ACC112 (cell line): Measurements from ENCODE around the gene GRM8.

ENCODE experiments used
- H2AFZ ChIP-seq: fragments of 200-600 bp; sonication (generic); one replicate; pipeline ENCODE4 v1.6.0; 2017; ENCODE audit warnings: antibody characterized with exemption, low read length; ENCODE audit not compliant: unreplicated experiment
- H3K27ac ChIP-seq: fragments of 200-600 bp; sonication (generic); 2 replicates; pipeline ENCODE4 v1.5.1; 2014; ENCODE audit warnings: low read depth, mild to moderate bottlenecking, antibody characterized with exemption, low read length, moderate library complexity
- H3K27me3 ChIP-seq: fragments of 200-600 bp; sonication (generic); 2 replicates; pipeline ENCODE4 v1.6.1; 2014; ENCODE audit warnings: mild to moderate bottlenecking, antibody characterized with exemption, low read length, moderate library complexity, mixed read lengths; ENCODE audit not compliant: insufficient read depth
- H3K36me3 ChIP-seq: fragments of 200-600 bp; sonication (generic); 2 replicates; pipeline ENCODE4 v1.6.1; 2016; ENCODE audit warnings: mild to moderate bottlenecking, antibody characterized with exemption, low read length, moderate library complexity, mixed read lengths; ENCODE audit not compliant: insufficient read depth
- H3K4me1 ChIP-seq: fragments of 200-600 bp; sonication (generic); one replicate; pipeline ENCODE4 v1.6.1; 2016; ENCODE audit warnings: low read length, mixed read lengths; ENCODE audit not compliant: insufficient read depth, unreplicated experiment, control insufficient read depth
- H3K4me3 ChIP-seq: fragments of 200-600 bp; sonication (generic); 2 replicates; pipeline ENCODE4 v1.5.1; 2014; ENCODE audit warnings: mild to moderate bottlenecking, low read depth, low read length
- H3K79me2 ChIP-seq: fragments of 200-600 bp; sonication (generic); one replicate; pipeline ENCODE4 v1.6.0; 2016; ENCODE audit warnings: low read length; ENCODE audit not compliant: control insufficient read depth, unreplicated experiment, insufficient read depth

GRM8 gene

DNA sequence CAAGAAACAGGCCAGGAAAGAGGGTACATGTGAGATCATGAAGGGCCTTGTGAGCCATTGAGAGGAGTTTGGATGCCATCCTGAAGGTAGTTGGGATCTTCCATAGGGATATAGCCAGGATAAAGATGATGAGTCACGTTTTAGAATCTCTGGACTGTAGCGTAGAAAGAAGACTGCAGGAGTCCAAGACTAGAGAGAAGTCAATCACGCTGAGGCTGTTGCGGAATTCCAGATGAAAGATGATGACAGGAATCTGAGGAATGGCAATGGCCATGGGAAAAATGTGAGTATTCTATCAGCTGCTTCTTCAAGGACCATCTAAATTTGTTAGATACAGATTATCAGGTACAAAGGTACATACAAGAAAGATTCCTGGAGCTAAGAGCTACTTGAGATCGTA lies 711.3 kb downstream of the GRM8 start:
- no peak overlapping the region for H2AFZ ChIP-seq
- H3K4me1 ChIP-seq: no peaks in the 10 kb centered on the region
- no peak overlapping the region for H3K27ac ChIP-seq
- H3K79me2 ChIP-seq: no peaks in the 10 kb centered on the region
- H3K4me3 ChIP-seq: no peak overlapping the region
- no peaks in the 10 kb centered on the region for H3K27me3 ChIP-seq
- no peaks in the 10 kb centered on the region for H3K36me3 ChIP-seq

GRCh38 chr7:126535176-126535575 lies 717.6 kb downstream of the GRM8 start:
- Histone ChIP-seq H3K27ac (no peak overlapping the region), H3K4me1 (no peaks in the 10 kb centered on the region), H3K27me3 (no peaks in the 10 kb centered on the region)

DNA sequence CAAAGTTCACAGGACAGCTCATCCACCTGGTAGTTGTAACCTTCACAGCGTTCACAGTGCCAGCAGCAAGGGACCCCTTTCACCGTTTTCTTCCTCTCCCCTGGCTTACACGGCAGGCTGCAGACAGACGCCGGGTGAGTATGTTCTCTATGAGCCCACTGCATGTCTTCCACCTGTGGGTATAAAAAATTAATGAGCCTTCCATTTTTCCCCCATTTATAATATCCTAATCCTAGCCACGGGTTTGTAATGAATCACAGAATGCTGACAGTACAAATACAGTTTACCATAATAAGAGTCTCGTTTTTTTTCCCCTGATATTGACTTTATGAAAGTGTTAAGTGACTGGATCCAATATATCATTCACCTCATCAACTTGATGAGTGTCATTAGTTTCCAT lies 719.0 kb downstream of the GRM8 start:
- Histone ChIP-seq H2AFZ (no peak overlapping the region), H3K27ac (no peak overlapping the region), H3K36me3 (no peaks in the 10 kb centered on the region), H3K79me2 (no peaks in the 10 kb centered on the region), H3K27me3 (no peaks in the 10 kb centered on the region), H3K4me1 (no peaks in the 10 kb centered on the region), H3K4me3 (no peak overlapping the region)

More at GRCh38 chr7:126535176-126535575, 717.6 kb downstream of the GRM8 start:
- Histone ChIP-seq H3K36me3 (no peaks in the 10 kb centered on the region), H3K4me3 (no peak overlapping the region), H2AFZ (no peak overlapping the region), H3K79me2 (no peaks in the 10 kb centered on the region)

- Histone ChIP-seq H3K4me3 (no peak overlapping the region), H2AFZ (no peak overlapping the region)
Measured at GRCh38 chr7:126529833-126530232, 722.9 kb downstream of the GRM8 start.

GRCh38 chr7:126529254-126529653 lies 723.5 kb downstream of the GRM8 start:
- Histone ChIP-seq H3K4me1 (no peaks in the 10 kb centered on the region), H2AFZ (no peak overlapping the region), H3K79me2 (no peaks in the 10 kb centered on the region), H3K4me3 (no peak overlapping the region), H3K27me3 (no peaks in the 10 kb centered on the region), H3K36me3 (no peaks in the 10 kb centered on the region), H3K27ac (no peak overlapping the region)

More at GRCh38 chr7:126529833-126530232, 722.9 kb downstream of the GRM8 start:
- Histone ChIP-seq H3K27me3 (no peaks in the 10 kb centered on the region), H3K4me1 (no peaks in the 10 kb centered on the region), H3K79me2 (no peaks in the 10 kb centered on the region), H3K36me3 (no peaks in the 10 kb centered on the region), H3K27ac (no peak overlapping the region)

GRCh38 chr7:126525906-126526305 lies 726.8 kb downstream of the GRM8 start:
- Histone ChIP-seq H2AFZ (no peak overlapping the region), H3K4me3 (no peak overlapping the region), H3K36me3 (no peaks in the 10 kb centered on the region), H3K79me2 (no peaks in the 10 kb centered on the region), H3K27me3 (no peaks in the 10 kb centered on the region), H3K4me1 (no peaks in the 10 kb centered on the region), H3K27ac (no peak overlapping the region)

- Histone ChIP-seq H3K79me2 (no peaks in the 10 kb centered on the region), H3K36me3 (no peaks in the 10 kb centered on the region), H3K4me3 (no peak overlapping the region), H3K4me1 (no peaks in the 10 kb centered on the region), H3K27ac (no peak overlapping the region), H2AFZ (no peak overlapping the region), H3K27me3 (no peaks in the 10 kb centered on the region)
Measured at GRCh38 chr7:126524967-126525366, 727.8 kb downstream of the GRM8 start.

DNA sequence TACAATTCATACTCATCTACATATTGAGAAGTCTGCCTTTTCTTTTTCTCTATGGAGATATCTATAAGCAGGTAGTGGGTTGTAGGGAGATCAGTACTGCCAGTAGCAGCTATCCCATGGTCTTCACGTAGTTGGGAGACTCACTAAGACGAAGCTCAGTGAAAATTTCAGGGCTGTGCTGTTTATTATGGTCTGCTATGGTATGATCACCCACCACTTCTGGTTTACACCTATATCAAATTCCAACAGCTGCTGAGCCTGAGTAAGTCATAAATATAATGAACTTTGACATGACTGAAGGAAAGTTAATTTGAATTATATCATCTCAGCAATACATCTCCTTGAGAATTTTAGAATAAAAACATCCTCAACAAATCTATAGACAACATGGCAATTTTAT lies 741.7 kb downstream of the GRM8 start:
- Histone ChIP-seq H3K4me3 (no peak overlapping the region), H3K27ac (no peak overlapping the region), H3K36me3 (no peaks in the 10 kb centered on the region), H3K27me3 (no peaks in the 10 kb centered on the region), H3K4me1 (no peaks in the 10 kb centered on the region), H2AFZ (no peak overlapping the region), H3K79me2 (no peaks in the 10 kb centered on the region)

DNA sequence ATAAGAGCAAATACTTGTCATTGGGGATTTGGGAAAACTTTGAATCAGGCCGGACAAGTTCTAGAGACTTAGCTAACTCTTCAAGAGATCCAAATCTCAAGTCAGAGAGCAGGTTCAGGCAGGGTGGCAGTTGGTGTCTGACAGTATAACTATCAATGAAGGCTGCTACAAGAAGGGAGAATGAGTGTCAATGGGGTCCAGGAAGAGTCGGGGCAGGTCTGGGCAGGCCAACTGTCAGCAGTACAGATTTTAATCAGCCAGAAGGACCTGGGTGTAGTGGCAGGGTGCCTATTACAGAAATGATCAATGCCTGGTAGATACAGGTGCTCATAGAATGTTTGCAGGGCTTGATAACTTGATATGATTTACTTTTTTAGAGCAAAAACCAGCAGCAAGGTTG lies 751.1 kb downstream of the GRM8 start:
- Histone ChIP-seq H3K36me3 (no peaks in the 10 kb centered on the region), H3K27me3 (no peaks in the 10 kb centered on the region), H2AFZ (no peak overlapping the region), H3K4me1 (no peaks in the 10 kb centered on the region), H3K79me2 (no peaks in the 10 kb centered on the region), H3K27ac (no peak overlapping the region), H3K4me3 (no peak overlapping the region)

DNA sequence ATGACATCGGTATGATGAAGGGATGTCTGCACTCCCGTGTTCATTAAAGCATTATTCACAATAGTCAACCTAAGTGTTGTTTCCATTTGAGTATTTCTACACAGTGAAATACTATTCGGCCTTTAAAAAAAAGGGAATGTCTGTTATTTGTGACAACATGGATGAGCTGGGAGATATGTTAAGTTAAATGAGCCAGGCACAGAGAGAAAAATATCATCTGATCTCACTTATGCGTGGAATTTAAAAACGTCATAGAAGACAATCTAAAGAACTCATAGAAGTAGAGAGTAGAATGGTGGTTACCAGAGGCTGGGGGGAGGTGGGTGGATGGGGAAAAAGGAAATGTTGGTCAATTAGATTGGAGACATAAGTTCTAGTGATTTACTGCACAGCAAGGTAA lies 753.3 kb downstream of the GRM8 start:
- H2AFZ ChIP-seq: no peak overlapping the region
- H3K4me3 ChIP-seq: no peak overlapping the region
- no peaks in the 10 kb centered on the region for H3K79me2 ChIP-seq
- no peaks in the 10 kb centered on the region for H3K4me1 ChIP-seq
- no peak overlapping the region for H3K27ac ChIP-seq
- no peaks in the 10 kb centered on the region for H3K36me3 ChIP-seq
- H3K27me3 ChIP-seq: no peaks in the 10 kb centered on the region

- H3K27ac ChIP-seq: no peak overlapping the region
- H3K4me1 ChIP-seq: no peaks in the 10 kb centered on the region
- H3K79me2 ChIP-seq: no peaks in the 10 kb centered on the region
- H2AFZ ChIP-seq: no peak overlapping the region
- no peaks in the 10 kb centered on the region for H3K36me3 ChIP-seq
- no peaks in the 10 kb centered on the region for H3K27me3 ChIP-seq
- H3K4me3 ChIP-seq: no peak overlapping the region
Measured at GRCh38 chr7:126495733-126496132, 757.0 kb downstream of the GRM8 start.
